ENCODE results near the gene FKBP5.
A peak's percentile ranks its signal among the peaks of the same experiment; 100 is the strongest.

FKBP5 gene

DNA sequence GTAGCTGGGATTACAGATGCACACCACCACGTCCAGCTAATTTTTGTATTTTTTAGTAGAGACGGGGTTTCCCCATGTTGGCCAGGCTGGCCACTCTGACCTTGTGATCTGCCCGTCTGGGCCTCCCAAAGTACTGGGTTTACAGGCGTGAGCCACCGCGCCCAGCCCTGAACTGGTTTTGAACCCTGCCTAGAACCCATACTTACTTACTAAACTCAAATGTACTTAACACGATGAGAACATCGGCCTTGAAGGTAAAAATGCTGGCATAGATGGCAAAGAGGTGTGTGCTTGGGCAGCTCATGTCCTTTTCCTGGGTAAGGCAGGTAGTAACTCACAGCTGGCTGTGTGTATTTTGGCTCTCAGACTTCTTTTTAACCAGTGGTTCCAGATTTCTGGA is 44.9 kb upstream of the FKBP5 start:
- H3K4me3 ChIP-seq (ENCODE audit: control insufficient read depth, low read depth, low read length) = no peak overlapping the region
- no peak for DNase-seq (ENCODE audit: low read depth)
- TF ChIP-seq, protein P1, sequence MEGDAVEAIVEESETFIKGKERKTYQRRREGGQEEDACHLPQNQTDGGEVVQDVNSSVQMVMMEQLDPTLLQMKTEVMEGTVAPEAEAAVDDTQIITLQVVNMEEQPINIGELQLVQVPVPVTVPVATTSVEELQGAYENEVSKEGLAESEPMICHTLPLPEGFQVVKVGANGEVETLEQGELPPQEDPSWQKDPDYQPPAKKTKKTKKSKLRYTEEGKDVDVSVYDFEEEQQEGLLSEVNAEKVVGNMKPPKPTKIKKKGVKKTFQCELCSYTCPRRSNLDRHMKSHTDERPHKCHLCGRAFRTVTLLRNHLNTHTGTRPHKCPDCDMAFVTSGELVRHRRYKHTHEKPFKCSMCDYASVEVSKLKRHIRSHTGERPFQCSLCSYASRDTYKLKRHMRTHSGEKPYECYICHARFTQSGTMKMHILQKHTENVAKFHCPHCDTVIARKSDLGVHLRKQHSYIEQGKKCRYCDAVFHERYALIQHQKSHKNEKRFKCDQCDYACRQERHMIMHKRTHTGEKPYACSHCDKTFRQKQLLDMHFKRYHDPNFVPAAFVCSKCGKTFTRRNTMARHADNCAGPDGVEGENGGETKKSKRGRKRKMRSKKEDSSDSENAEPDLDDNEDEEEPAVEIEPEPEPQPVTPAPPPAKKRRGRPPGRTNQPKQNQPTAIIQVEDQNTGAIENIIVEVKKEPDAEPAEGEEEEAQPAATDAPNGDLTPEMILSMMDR (conservative IDR thresholded peaks at IDR 0.05; ENCODE audit: control insufficient read depth, insufficient read depth, low read depth, low read length) = no peak

DNA sequence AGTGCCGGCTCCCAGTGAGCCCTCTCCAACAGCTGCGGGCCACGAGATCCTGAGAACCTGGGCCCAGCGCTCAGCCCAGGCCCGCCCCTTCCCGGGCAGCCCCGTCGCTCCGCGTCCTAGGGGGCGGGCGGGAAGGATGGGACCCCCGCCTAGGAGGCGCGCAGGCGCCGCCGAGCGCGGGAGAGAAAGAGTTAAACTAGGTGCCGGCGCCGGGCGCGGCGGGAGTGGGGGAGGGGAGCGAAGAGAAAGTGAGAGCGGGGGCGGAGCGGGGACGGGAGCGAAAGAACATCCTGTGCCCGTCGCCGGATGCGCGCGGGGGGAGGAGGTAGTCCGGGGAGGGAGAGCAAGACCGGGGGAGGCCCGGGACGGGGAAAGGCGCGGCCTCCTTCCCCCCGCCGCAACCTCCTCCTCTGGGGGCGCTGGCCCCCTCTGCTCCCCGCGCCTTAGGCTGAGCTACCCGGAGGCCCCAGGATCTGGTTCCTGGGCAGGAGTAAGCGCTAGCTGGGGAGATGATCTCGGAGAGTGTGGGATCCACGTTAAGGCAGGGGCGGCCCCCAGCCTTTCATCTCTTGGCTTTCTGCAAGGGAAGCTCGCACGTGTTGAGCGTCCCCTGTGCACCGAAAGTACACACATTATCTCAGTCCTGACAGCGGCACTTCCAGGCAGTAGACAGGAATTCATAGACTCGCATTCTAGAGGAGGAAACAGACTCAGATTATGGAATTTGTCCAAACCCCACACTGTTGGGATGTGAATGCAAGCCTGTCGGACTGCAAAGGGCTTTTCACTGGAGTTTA is 43.2 kb upstream of the FKBP5 start:
- DNase-seq (ENCODE audit: low read depth) = peak; percentile 99
- TF ChIP-seq, protein P1 (conservative IDR thresholded peaks at IDR 0.05; ENCODE audit: control insufficient read depth, insufficient read depth, low read depth, low read length) = no peak

GRCh38 chr6:35731414-35731735 is 42.7 kb upstream of the FKBP5 start:
- peak; percentile 91 for DNase-seq (ENCODE audit: low read depth)
- TF ChIP-seq, protein P1 (conservative IDR thresholded peaks at IDR 0.05; ENCODE audit: control insufficient read depth, insufficient read depth, low read depth, low read length) = no peak
- H3K4me3 ChIP-seq (ENCODE audit: control insufficient read depth, low read depth, low read length) = peak overlapping the region; percentile 48

More for the DNA sequence above, 43.2 kb upstream of the FKBP5 start:
- H3K4me3 ChIP-seq (ENCODE audit: control insufficient read depth, low read depth, low read length) = peak overlapping the region; percentile 48

DNA sequence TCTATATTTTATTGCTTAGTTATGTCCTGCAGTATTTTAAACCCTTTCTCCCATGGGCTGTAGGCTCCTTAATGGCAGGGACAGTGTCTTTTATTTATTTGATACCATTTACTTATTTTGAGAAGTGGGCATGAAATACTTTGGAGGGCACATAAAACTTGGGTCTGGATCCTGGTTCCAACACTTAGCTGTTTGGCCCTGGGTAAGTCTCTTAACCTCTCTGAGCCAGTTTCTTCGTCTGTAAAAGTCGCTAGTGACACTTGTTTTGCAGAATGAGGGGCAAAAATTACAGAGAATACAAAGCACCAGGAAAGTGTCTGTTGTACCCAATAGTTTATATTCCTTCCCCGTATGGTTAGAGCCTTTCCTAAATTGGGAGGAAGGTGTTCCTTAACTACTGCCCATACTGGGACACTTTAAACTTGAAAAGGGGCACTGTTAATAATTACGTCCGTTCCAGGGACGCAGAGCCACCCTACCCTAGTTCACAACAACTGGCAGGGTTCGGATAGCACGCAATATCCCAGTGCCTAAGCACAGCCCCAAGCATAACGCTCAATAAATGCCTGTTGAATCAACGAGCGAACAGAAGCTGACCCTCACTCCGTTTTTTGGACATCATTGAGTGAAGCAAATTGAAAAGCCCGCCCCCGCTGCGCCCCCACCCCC is 42.2 kb upstream of the FKBP5 start:
- DNase-seq (ENCODE audit: low read depth) = no peak

DNA sequence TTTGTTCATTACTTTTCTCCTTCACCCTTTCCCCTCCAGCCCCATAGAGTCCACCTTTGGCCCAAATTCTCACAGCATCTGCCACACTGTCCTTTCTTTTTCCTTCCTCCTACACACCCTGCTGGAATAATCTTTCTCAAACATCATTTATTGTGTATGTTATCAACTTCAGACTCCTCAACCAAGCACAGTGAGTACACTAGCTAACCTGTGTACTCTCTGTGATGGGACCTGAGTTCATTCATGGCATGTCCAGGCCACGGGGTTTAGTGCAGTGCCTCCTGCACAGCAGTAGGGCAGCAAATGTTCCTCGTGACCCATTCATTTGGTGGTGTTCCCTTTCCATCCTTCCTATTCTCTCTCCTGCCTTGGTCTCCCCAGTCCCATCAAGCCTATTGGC is 41.0 kb upstream of the FKBP5 start:
- no peak for DNase-seq (ENCODE audit: low read depth)
- H3K4me3 ChIP-seq (ENCODE audit: control insufficient read depth, low read depth, low read length) = no peak overlapping the region
- TF ChIP-seq, protein P1 (conservative IDR thresholded peaks at IDR 0.05; ENCODE audit: control insufficient read depth, insufficient read depth, low read depth, low read length) = no peak

More for the DNA sequence above, 42.2 kb upstream of the FKBP5 start:
- H3K4me3 ChIP-seq (ENCODE audit: control insufficient read depth, low read depth, low read length) = peak overlapping the region; percentile 19
- TF ChIP-seq, protein P1 (conservative IDR thresholded peaks at IDR 0.05; ENCODE audit: control insufficient read depth, insufficient read depth, low read depth, low read length) = no peak

GRCh38 chr6:35728683-35729678 is 40.3 kb upstream of the FKBP5 start:
- H3K4me3 ChIP-seq (ENCODE audit: control insufficient read depth, low read depth, low read length) = no peak overlapping the region
- TF ChIP-seq, protein P1 (conservative IDR thresholded peaks at IDR 0.05; ENCODE audit: control insufficient read depth, insufficient read depth, low read depth, low read length) = no peak
- no peak for DNase-seq (ENCODE audit: low read depth)
